Activated gamma-delta T cell treated with anti-CD3 and anti-CD28 coated beads, Interleukin-2, amount 50 U/mL, for 16 hours (primary cell): ENCODE results near the gene MEF2D.

ENCODE experiments used
- DNase-seq: peaks from one replicate; pipeline ENCODE4 v3.0.0-alpha.2; 2020; ENCODE audit warnings: low read depth

Gene MEF2D

DNA sequence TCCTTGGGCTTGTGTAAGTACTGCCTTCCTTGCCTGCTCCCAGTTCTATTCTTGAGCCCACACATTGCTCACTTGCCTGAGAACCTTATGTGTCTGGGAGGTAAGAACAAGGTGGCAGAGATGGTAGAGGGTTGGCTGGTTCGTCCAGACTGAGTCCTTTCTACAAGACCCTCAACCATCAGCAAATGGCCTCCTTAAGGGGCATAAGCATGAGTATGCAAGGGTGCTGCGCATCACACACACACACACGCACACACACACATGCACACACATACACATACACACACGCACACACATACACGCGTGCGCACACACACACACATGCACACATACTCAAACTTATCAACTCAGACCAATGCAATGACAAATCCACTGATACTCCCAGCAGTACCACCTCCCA is 74.6 kb downstream of the MEF2D start:
- DNase-seq: no peak

DNA sequence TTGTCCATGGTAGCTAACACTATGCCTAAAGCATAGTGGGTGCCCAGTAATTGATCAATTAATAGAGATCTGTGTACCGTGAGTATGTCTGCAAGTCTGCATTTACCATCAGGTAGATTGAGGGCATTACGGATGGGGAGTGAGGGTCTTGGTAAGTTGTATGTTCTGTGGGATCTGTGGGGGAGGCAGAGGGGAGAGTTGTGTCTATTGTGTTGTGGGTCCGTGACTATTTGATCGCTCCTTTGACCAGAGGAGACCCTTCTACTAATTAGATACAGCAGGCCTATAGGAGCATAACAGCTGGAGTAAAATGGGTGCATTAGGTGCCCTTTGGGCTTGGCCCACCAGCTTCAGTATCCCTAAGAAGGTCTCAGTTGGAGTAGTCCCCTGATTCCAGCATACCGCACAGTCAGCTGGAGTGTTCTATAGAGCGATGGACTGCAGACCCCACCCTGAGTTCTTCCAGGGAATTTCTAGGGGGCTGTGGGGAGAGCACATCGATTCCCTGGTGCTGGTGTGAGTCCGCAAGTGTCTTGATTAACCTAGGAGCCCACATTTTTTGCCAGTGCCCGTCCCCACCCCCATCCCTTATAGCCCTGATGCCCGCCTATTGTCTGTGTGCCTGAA is 75.7 kb downstream of the MEF2D start:
- DNase-seq: no peak

- no peak for DNase-seq
Measured at GRCh38 chr1:156423422-156424352, 76.9 kb downstream of the MEF2D start.

- no peak for DNase-seq
Measured at GRCh38 chr1:156422602-156423091, 77.9 kb downstream of the MEF2D start.

DNA sequence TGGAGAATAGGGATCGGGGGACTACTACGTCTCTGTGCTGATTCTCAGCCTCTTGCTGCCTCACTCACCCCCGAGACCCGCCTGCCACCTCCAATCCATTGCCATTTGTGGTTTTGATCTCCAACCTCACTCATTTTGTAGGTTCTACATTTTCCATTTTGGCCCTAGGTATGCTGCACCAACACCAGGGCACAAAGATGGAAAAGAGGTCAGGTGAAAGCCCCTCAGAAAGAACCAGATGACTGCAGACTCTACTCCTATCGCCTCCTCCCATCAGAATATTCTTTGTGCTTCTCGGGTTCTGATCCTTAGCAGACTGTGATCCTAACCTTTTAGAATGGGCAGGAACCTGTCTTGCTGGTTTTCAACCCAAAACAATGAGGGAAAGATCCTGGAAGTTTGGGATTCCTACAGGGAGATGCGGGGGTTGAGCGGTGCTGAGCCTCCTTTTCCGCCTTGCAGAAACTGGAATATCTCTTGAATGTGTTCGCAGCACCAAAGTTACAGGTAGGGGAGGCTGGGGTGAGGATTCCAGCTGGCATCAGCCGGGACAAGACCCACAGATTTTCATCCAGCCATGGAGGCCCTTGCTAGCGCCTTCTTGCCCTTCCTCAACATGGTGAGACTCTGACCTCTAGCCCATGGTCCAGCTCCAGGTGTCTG is 78.5 kb downstream of the MEF2D start:
- DNase-seq: no peak

GRCh38 chr1:156421062-156421938 is 79.3 kb downstream of the MEF2D start:
- peak; percentile 47 for DNase-seq

- no peak for DNase-seq
Measured at GRCh38 chr1:156420205-156421061, 80.1 kb downstream of the MEF2D start.

DNA sequence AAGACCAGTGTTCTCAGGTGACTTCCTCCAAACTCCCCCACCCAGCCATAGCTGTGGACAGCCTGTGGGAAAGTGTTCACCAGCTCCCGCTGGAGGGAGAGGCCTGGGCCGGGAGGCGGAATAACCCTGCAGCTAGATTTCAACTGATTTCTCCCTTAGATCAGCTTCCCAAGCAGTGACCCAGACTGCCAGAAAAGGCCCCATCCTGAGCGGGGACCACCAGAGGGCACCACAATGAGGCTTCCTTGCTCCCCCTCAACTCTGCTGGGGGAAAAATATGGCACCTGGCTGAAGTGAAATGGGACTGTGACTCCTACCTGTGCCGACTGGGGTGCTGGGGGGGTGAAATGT is 80.7 kb downstream of the MEF2D start:
- peak; percentile 48 for DNase-seq

- no peak for DNase-seq
Measured at GRCh38 chr1:156418416-156419070, 82.0 kb downstream of the MEF2D start.

DNA sequence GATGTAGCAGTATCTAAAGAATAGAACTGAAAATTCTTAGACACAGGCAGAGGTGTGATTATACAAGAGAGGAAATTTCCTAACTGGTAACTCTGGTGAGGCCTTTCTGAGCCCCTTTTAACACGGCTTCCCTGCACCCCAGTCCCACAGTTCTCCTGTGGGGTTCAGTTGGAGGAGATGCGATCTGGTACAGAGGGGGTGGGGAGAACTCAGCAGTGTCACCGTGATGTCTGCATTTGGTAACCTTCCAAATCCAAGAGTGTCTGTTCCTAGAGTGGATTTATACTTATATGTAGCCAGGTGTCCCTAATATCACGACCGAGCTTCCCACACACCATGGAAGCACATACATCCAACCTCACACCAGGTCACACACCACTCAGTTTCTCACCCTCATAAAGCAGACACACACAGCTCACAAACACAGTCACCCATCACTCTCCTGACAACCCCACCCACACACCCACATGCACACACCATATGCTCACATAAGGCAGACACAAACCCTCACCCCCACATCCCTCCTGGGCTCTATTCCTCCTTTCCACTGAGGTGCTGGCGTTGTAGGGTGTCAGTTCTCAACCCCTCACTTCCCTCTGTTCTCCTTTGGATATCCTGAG is 83.1 kb downstream of the MEF2D start:
- DNase-seq: no peak

- no peak for DNase-seq
Measured at GRCh38 chr1:156416993-156417392, 83.6 kb downstream of the MEF2D start.

DNA sequence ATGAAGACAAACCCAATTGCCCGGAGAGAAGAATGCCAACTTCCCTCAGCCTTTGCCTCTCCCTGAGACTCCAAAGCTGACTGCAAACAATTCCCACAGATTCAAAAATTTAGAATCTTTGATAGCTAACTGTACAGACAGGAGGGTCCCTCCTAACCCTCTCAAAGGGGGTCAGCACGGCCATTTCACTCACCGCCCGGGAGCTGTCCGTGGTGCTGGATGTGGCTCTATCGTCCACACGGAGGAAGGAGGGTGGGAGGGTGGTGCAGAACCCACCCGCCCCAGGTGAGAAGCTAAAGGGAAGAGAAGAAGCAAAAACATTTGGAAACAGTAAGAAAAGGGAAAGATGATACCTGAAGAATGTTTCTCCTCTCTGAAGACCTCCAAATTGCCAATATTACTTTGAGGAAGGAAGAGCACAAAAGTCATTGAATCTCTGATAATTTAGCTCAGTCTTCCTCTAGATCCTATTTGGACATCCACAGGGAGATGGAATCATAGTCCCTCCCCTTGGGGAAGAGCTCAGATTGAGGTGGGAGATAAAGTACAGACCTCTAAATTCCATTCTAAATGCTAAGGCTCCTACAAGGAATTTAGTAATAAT is 86.0 kb downstream of the MEF2D start:
- no peak for DNase-seq
